Adipose tissue (tissue), 3 donors: ENCODE measurements around the gene KCNH4. TPM values are rescaled to one million over a fixed set of nuclear protein-coding genes. Genes with fewer than 3 reads are reported as not detected.
"Not testable (repeated sequence)": the region's sequence is repeated elsewhere in the genome, so short reads cannot be mapped to it uniquely, and the experiment has no call there.

Experiments
- H3K27ac ChIP-seq: one replicate; pipeline ENCODE4 v1.5.1; 2013; ENCODE audit warnings: low read depth, low read length
- WGBS, 3 donors: extraction: QIAGEN DNeasy Blood & Tissue Kit; methylation state at CpG; one replicate each; pipeline ENCODE4 v1.1.7; 2013; 5-methylcytosine and 5-hydroxymethylcytosine counted together
- polyA plus RNA-seq, 3 donors: library from polyadenylated mRNA; stranded (reverse); fragments of 200-250 nt; gene quantifications; one replicate each; pipeline ENCODE4 v1.2.3, GENCODE V29; 2013
- donor health status: healthy with polysubstance abuse.
- donor health status: Bipolar disorder and iron deficiency.
- donor health status: healthy.

KCNH4 gene
- polyA plus RNA-seq: under 1 TPM; 0.06 to 0.56 (median 0.19) TPM

GRCh38 chr17:42180922-42181850 lies at the start of gene KCNH4:
KCNH4 (minus strand) TSS chr17:42181142; CDS start chr17:42180945, 197 bp downstream.
- WGBS, 3 donors: 4 to 6% (median 6%) methylated on average over 36 to 60 of the region's 60 CpGs

GRCh38 chr17:42230225-42230624 lies 49.3 kb upstream of the KCNH4 start:
- WGBS, 3 donors: 82 to 88% (median 87%) methylated on average over 5 of the region's 5 CpGs

More at GRCh38 chr17:42180922-42181850, at the start of gene KCNH4:
- no peak within 1 kb of the TSS for H3K27ac ChIP-seq

GRCh38 chr17:42227849-42228700 lies 47.1 kb upstream of the KCNH4 start:
- no peak overlapping the region for H3K27ac ChIP-seq
- 59 to 77% (median 60%) methylated on average over 11 of the region's 11 CpGs for WGBS, 3 donors

More at GRCh38 chr17:42230225-42230624, 49.3 kb upstream of the KCNH4 start:
- H3K27ac ChIP-seq: no peak overlapping the region

GRCh38 chr17:42225646-42226045 lies 44.7 kb upstream of the KCNH4 start:
- H3K27ac ChIP-seq: no peak overlapping the region
- WGBS, 3 donors: 64 to 91% (median 67%) methylated on average over 5 of the region's 5 CpGs

GRCh38 chr17:42224651-42225050 lies 43.7 kb upstream of the KCNH4 start:
- H3K27ac ChIP-seq: no peak overlapping the region
- 94 to 98% (median 96%) methylated on average over 6 of the region's 6 CpGs for WGBS, 3 donors

GRCh38 chr17:42221886-42222745 lies 41.2 kb upstream of the KCNH4 start:
- no peak overlapping the region for H3K27ac ChIP-seq

GRCh38 chr17:42219280-42219679 lies 38.3 kb upstream of the KCNH4 start:
- 93% methylated on average over 3 of the region's 17 CpGs; no CpG with 5 or more reads in 2 of the 3 donors for WGBS, 3 donors
- not testable (repeated sequence) for H3K27ac ChIP-seq

More at GRCh38 chr17:42221886-42222745, 41.2 kb upstream of the KCNH4 start:
- 38 to 58% (median 48%) methylated on average over 3 of the region's 3 CpGs for whole genome bisulfite sequencing, 3 donors

- 62 to 90% (median 68%) methylated on average over 2 of the region's 2 CpGs for WGBS, 3 donors
- no peak overlapping the region for H3K27ac ChIP-seq
Measured at GRCh38 chr17:42214156-42214555, 33.2 kb upstream of the KCNH4 start.

- H3K27ac ChIP-seq: no peak overlapping the region
- 41 to 85% (median 74%) methylated on average over 7 of the region's 7 CpGs for WGBS, 3 donors
Measured at GRCh38 chr17:42212382-42212781, 31.4 kb upstream of the KCNH4 start.

GRCh38 chr17:42211921-42212341 lies 31.0 kb upstream of the KCNH4 start:
- WGBS, 3 donors: 27 to 65% (median 65%) methylated on average over 6 to 9 of the region's 9 CpGs
- not testable (repeated sequence) for H3K27ac ChIP-seq

- WGBS, 3 donors: 80 to 94% (median 84%) methylated on average over 6 of the region's 6 CpGs
- no peak overlapping the region for H3K27ac ChIP-seq
Measured at GRCh38 chr17:42210046-42210445, 29.1 kb upstream of the KCNH4 start.

GRCh38 chr17:42206153-42206612 lies 25.2 kb upstream of the KCNH4 start:
- 71 to 92% (median 71%) methylated on average over 8 of the region's 8 CpGs for WGBS, 3 donors
- not testable (repeated sequence) for H3K27ac ChIP-seq

GRCh38 chr17:42203354-42203753 lies 22.4 kb upstream of the KCNH4 start:
- 97 to 100% (median 98%) methylated on average over 2 of the region's 2 CpGs for WGBS, 3 donors
- H3K27ac ChIP-seq: no peak overlapping the region

- H3K27ac ChIP-seq: no peak overlapping the region
- 95 to 98% (median 97%) methylated on average over 5 of the region's 5 CpGs for WGBS, 3 donors
Measured at GRCh38 chr17:42202696-42203095, 21.8 kb upstream of the KCNH4 start.

GRCh38 chr17:42202159-42202558 lies 21.2 kb upstream of the KCNH4 start:
- WGBS, 3 donors: 94 to 98% (median 97%) methylated on average over 6 of the region's 6 CpGs
- no peak overlapping the region for H3K27ac ChIP-seq

GRCh38 chr17:42201458-42201772 lies 20.5 kb upstream of the KCNH4 start:
- H3K27ac ChIP-seq: no peak overlapping the region
- 81 to 90% (median 87%) methylated on average over 10 of the region's 10 CpGs for WGBS, 3 donors

GRCh38 chr17:42200706-42201457 lies 19.9 kb upstream of the KCNH4 start:
- 31 to 73% (median 65%) methylated on average over 14 of the region's 14 CpGs for WGBS, 3 donors
- no peak overlapping the region for H3K27ac ChIP-seq
